Ascending aorta (tissue), 2 donors: ENCODE data around the gene SPOPL. TPM values are rescaled to one million over a fixed set of nuclear protein-coding genes. Genes with fewer than 3 reads are reported as not detected.

ENCODE experiments used
- DNase-seq, 2 donors: peaks; one replicate each; pipeline ENCODE4 v3.0.0-alpha.2; 2019; ENCODE audit warnings: low spot score in 2 of 2
- H3K27ac ChIP-seq, 2 donors: fragments of 200-600 bp; sonication (generic); one replicate each; pipeline ENCODE4 v1.5.1; 2016 to 2017; ENCODE audit warnings: mild to moderate bottlenecking in 1 of 2
- H3K27me3 ChIP-seq: fragments of 200-600 bp; sonication (generic); one replicate; pipeline ENCODE4 v1.5.1; 2017
- H3K36me3 ChIP-seq, 2 donors: fragments of 200-600 bp; sonication (generic); one replicate each; pipeline ENCODE4 v1.5.1; 2016
- H3K4me1 ChIP-seq, 2 donors: fragments of 200-600 bp; sonication (generic); one replicate each; pipeline ENCODE4 v1.5.1; 2016 to 2017; ENCODE audit warnings: mild to moderate bottlenecking in 1 of 2
- H3K4me3 ChIP-seq, 2 donors: fragments of 200-600 bp; sonication (generic); one replicate each; pipeline ENCODE4 v1.5.1; 2016 to 2017; ENCODE audit warnings: mild to moderate bottlenecking in 1 of 2
- H3K9me3 ChIP-seq, 2 donors: fragments of 200-600 bp; sonication (generic); one replicate each; pipeline ENCODE4 v1.5.1; 2016
- intact Hi-C: fragments of 100-400 bp; cut with DNase I; formaldehyde crosslinking; loops from one replicate; pipeline ENCODE4 v1.15.1; 2023
- total RNA-seq: library from RNA; depleted of rRNA; stranded (reverse); fragments of >200 nt; gene quantifications from one replicate; pipeline ENCODE4 v1.1.0, GENCODE V29; 2016
- TF ChIP-seq, protein P1 (sequence below), 3 experiments: fragments of 200-600 bp in 2 of 3; fragments of 450-650 bp in 1 of 3; sonication (generic) in 2 of 3; IDR thresholded peaks; one replicate each; pipeline ENCODE4 v1.5.1; 2016 to 2019; ENCODE audit warnings: antibody characterized with exemption in 3 of 3, mild to moderate bottlenecking in 1 of 3, moderate library complexity in 1 of 3

SPOPL gene
- total RNA-seq, 1 donor from 2014 or later: 9.0 TPM

GRCh38 chr2:138602166-138602460 is 100.5 kb downstream of the SPOPL start:
- intact Hi-C loops: no loop called here
- TF ChIP-seq, protein P1, sequence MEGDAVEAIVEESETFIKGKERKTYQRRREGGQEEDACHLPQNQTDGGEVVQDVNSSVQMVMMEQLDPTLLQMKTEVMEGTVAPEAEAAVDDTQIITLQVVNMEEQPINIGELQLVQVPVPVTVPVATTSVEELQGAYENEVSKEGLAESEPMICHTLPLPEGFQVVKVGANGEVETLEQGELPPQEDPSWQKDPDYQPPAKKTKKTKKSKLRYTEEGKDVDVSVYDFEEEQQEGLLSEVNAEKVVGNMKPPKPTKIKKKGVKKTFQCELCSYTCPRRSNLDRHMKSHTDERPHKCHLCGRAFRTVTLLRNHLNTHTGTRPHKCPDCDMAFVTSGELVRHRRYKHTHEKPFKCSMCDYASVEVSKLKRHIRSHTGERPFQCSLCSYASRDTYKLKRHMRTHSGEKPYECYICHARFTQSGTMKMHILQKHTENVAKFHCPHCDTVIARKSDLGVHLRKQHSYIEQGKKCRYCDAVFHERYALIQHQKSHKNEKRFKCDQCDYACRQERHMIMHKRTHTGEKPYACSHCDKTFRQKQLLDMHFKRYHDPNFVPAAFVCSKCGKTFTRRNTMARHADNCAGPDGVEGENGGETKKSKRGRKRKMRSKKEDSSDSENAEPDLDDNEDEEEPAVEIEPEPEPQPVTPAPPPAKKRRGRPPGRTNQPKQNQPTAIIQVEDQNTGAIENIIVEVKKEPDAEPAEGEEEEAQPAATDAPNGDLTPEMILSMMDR (IDR thresholded peaks at IDR 0.05): no peak

DNA sequence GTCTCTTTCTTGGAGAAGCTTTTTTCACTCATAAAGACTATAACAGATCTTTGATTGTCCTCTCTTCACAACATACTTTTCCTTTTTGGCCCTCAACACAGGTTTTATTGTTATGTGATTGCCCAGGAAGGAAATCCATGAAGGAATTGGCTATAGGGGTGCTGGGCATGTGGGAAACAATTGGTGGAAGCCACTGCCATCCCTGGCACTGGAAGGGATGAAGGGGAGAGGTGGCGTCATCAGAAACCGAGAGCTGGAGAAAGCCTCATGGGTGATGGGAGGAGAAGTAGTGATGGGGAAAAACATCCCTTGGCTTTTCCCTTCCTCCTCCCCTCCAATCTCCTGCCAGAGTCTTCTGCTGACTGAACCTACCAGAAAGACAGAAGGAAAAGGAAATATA is 106.2 kb downstream of the SPOPL start:
- H3K27ac ChIP-seq: no peak overlapping the region
- intact Hi-C loops: no loop called here
- no peaks in the 10 kb centered on the region for H3K36me3 ChIP-seq
- TF ChIP-seq, protein P1 (IDR thresholded peaks at IDR 0.05): no peak
- H3K9me3 ChIP-seq: no peaks in the 10 kb centered on the region
- H3K4me1 ChIP-seq: no peaks in the 10 kb centered on the region
- H3K27me3 ChIP-seq: no peaks in the 10 kb centered on the region
- no peak for DNase-seq
- H3K4me3 ChIP-seq: no peak overlapping the region

More at GRCh38 chr2:138602166-138602460, 100.5 kb downstream of the SPOPL start:
- Histone ChIP-seq H3K27me3 (no peaks in the 10 kb centered on the region), H3K4me1 (no peaks in the 10 kb centered on the region), H3K27ac (no peak overlapping the region), H3K9me3 (no peaks in the 10 kb centered on the region), H3K36me3 (no peaks in the 10 kb centered on the region), H3K4me3 (no peak overlapping the region)
- DNase-seq: no peak

GRCh38 chr2:138609446-138609845 is 107.9 kb downstream of the SPOPL start:
- H3K4me3 ChIP-seq: no peak overlapping the region
- H3K36me3 ChIP-seq: no peaks in the 10 kb centered on the region
- H3K27me3 ChIP-seq: no peaks in the 10 kb centered on the region
- DNase-seq: no peak
- TF ChIP-seq, protein P1 (IDR thresholded peaks at IDR 0.05): no peak
- H3K9me3 ChIP-seq: no peaks in the 10 kb centered on the region
- intact Hi-C loops: no loop called here
- H3K4me1 ChIP-seq: no peaks in the 10 kb centered on the region
- H3K27ac ChIP-seq: no peak overlapping the region

DNA sequence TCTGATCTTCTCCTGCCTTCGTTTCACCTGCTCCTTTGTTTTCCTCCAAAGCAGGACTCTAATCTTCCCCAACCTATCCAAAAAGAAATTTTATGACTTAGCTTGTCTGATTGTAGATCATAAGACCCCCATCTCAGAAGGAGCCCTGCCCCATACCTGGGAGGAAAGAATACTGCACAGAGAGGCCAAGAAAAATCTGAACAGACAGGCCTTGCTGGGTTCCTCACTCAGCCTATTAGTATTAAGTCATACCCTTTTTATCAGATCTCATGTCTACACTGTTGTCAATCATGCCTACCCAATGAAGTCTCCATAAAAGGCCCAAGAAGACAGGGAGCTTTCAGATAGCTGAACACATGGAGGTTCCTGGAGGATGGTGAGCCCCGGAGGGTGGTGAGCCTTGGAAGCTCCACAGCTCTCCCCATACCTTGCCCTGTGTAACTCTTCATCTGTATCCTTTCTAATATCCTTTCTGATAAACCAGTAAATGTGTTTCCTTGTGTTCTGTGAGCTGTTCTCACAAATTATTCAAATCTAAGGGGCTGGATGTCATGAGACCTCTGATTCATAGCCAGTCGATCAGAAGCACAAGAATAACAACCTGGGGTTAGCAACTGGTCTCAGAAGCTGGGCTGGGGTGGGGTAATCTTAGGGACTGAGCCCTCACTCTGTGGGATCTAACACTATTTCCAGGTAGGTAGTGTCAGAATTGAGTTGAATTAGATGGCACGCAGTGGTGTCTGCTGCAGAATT is 108.8 kb downstream of the SPOPL start:
- no peaks in the 10 kb centered on the region for H3K4me1 ChIP-seq
- no peaks in the 10 kb centered on the region for H3K27me3 ChIP-seq
- H3K9me3 ChIP-seq: no peaks in the 10 kb centered on the region
- H3K27ac ChIP-seq: no peak overlapping the region
- TF ChIP-seq, protein P1 (IDR thresholded peaks at IDR 0.05): no peak
- H3K36me3 ChIP-seq: no peaks in the 10 kb centered on the region
- no peak for DNase-seq
- intact Hi-C loops: no loop called here
- no peak overlapping the region for H3K4me3 ChIP-seq

DNA sequence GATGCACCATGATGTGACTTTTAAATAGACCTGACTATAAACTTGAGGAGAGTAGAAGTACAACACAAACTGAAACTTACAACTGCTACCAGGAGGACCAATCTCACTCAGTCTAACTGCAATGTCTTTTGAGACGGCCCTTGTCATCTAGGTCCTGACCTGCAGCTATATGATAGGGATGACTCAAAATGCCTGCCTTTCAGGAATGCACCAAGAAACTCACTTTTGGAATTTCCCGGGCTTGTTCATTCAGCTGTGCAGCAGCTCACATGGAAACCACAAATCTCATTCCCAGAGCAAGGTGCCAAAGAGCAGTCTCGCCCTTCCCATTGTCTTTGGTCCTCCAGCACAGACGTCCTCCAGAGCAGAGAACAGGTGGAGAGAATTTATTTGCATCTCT is 113.7 kb downstream of the SPOPL start:
- intact Hi-C loops: no loop called here
- H3K36me3 ChIP-seq: no peaks in the 10 kb centered on the region

More for the DNA sequence above, 113.7 kb downstream of the SPOPL start:
- Histone ChIP-seq H3K4me1 (no peaks in the 10 kb centered on the region), H3K4me3 (no peak overlapping the region), H3K9me3 (no peaks in the 10 kb centered on the region), H3K27ac (no peak overlapping the region), H3K27me3 (no peaks in the 10 kb centered on the region)
- TF ChIP-seq, protein P1 (IDR thresholded peaks at IDR 0.05): no peak
- no peak for DNase-seq
